Body of pancreas (tissue), 4 donors: ENCODE results near the gene PLD1. TPM values are rescaled to one million over a fixed set of nuclear protein-coding genes. Genes with fewer than 3 reads are reported as not detected.

Source experiments
- ATAC-seq: fragments of 150-250 bp; one replicate; pipeline ENCODE4 v1.9.1; 2016
- DNase-seq, 4 donors: peaks; one replicate each; pipeline ENCODE4 v3.0.0-alpha.2; 2019
- H3K27ac ChIP-seq, 4 donors: fragments of 200-600 bp; sonication (generic); 1 replicate in 3 of 4; 2 replicates in 1 of 4; pipeline versions ENCODE4 v1.5.1 to v1.6.1; 2016 to 2019; ENCODE audit warnings: mild to moderate bottlenecking in 1 of 4, mixed read lengths in 1 of 4, moderate library complexity in 1 of 4
- H3K27me3 ChIP-seq, 2 donors: fragments of 200-600 bp; sonication (generic); one replicate each; pipeline ENCODE4 v1.6.0; 2016; ENCODE audit warnings: mild to moderate bottlenecking in 1 of 2
- H3K36me3 ChIP-seq, 2 donors: fragments of 200-600 bp; sonication (generic); replicated peaks in 1 of 2; 2 replicates each; pipeline ENCODE4 v1.5.1; 2016; ENCODE audit warnings: low read depth in 2 of 2; ENCODE audit not compliant: insufficient read depth in 1 of 2
- H3K4me1 ChIP-seq: fragments of 200-600 bp; sonication (generic); one replicate; pipeline ENCODE4 v1.6.0; 2016
- H3K4me3 ChIP-seq, 2 donors: fragments of 200-600 bp; sonication (generic); 1 replicate in 1 of 2; 2 replicates in 1 of 2; pipeline ENCODE4 v1.5.1; 2016 to 2019
- H3K9me3 ChIP-seq, 3 donors: fragments of 200-600 bp; sonication (generic); 1 replicate in 2 of 3; 2 replicates in 1 of 3; pipeline ENCODE4 v1.5.1; 2016
- POLR2A ChIP-seq, 3 donors: fragments of 450-650 bp; IDR thresholded peaks; one replicate each; pipeline ENCODE4 v1.6.1; 2016; ENCODE audit warnings: antibody characterized with exemption in 3 of 3, mild to moderate bottlenecking in 2 of 3
- WGBS, 2 donors: methylation state at CpG; one replicate each; pipeline ENCODE4 v1.1.5; 2017; 5-methylcytosine and 5-hydroxymethylcytosine counted together
- intact Hi-C: fragments of 100-400 bp; cut with DNase I; formaldehyde crosslinking; loops from one replicate; pipeline ENCODE4 v1.15.1; 2023
- total RNA-seq, 2 donors: library from RNA; depleted of rRNA; stranded (reverse); fragments of >200 nt; gene quantifications; one replicate each; pipeline ENCODE4 v1.1.0, GENCODE V29; 2016
- TF ChIP-seq, protein P1 (sequence below), 7 experiments: fragments of 450-650 bp in 4 of 7; fragments of 200-600 bp in 3 of 7; sonication (generic) in 3 of 7; IDR thresholded peaks; one replicate each; pipeline ENCODE4 v1.5.1; 2016 to 2019; ENCODE audit warnings: antibody characterized with exemption in 7 of 7

PLD1 gene
- total RNA-seq, 2 donors from 2014 or later: 60.4 to 96.2 TPM

- H3K9me3 ChIP-seq: no peaks in the 10 kb centered on the region
- no peaks in the 10 kb centered on the region for H3K4me1 ChIP-seq
- no peaks in the 10 kb centered on the region for H3K27me3 ChIP-seq
- H3K36me3 ChIP-seq: no peaks in the 10 kb centered on the region
- no peak for DNase-seq
- intact Hi-C loops: loop anchor here (10.0 kb wide), 2 partner anchors 377 to 507 kb away; no protein-coding TSS in a partner anchor
- WGBS, 2 donors: 89 to 92% methylated on average over 5 of the region's 5 CpGs
- no peak overlapping the region for H3K27ac ChIP-seq
- ATAC-seq: no peak
- H3K4me3 ChIP-seq: no peak overlapping the region
- TF ChIP-seq, protein P1, sequence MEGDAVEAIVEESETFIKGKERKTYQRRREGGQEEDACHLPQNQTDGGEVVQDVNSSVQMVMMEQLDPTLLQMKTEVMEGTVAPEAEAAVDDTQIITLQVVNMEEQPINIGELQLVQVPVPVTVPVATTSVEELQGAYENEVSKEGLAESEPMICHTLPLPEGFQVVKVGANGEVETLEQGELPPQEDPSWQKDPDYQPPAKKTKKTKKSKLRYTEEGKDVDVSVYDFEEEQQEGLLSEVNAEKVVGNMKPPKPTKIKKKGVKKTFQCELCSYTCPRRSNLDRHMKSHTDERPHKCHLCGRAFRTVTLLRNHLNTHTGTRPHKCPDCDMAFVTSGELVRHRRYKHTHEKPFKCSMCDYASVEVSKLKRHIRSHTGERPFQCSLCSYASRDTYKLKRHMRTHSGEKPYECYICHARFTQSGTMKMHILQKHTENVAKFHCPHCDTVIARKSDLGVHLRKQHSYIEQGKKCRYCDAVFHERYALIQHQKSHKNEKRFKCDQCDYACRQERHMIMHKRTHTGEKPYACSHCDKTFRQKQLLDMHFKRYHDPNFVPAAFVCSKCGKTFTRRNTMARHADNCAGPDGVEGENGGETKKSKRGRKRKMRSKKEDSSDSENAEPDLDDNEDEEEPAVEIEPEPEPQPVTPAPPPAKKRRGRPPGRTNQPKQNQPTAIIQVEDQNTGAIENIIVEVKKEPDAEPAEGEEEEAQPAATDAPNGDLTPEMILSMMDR (IDR thresholded peaks at IDR 0.05): no peak
- TF ChIP-seq POLR2A (IDR thresholded peaks at IDR 0.05): no peak
Measured at GRCh38 chr3:171561596-171562323, 248.5 kb downstream of the PLD1 start.

DNA sequence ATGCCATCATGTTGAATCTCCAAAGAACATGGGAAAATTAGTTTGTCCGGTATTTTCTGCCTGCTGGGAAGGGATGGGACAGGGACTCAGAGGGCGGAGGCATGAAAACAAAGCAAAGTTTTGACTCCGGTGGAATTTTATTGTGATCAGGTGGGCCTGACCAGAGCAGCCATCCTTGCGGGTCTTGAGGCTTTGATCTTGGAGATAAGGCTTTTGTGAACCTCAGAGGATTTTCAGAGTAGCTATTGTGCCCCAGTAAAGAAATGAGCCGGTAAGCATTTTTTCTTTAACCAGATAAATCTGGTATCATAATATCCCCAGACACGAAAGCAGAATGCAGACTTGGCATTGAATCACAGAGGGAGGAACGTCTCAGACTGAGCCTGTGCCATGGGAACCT is 250.7 kb downstream of the PLD1 start:
- DNase-seq (no peak), ATAC-seq (no peak)
- Histone ChIP-seq H3K9me3 (no peaks in the 10 kb centered on the region), H3K36me3 (no peaks in the 10 kb centered on the region), H3K4me1 (no peaks in the 10 kb centered on the region), H3K27me3 (no peaks in the 10 kb centered on the region), H3K27ac (no peak overlapping the region), H3K4me3 (no peak overlapping the region)
- no peak for TF ChIP-seq POLR2A (IDR thresholded peaks at IDR 0.05)
- TF ChIP-seq, protein P1 (IDR thresholded peaks at IDR 0.05): no peak
- intact Hi-C loops: no loop called here
- WGBS, 2 donors: 80 to 82% methylated on average over 7 of the region's 7 CpGs

GRCh38 chr3:171558188-171558696 is 252.0 kb downstream of the PLD1 start:
- intact Hi-C loops: no loop called here
- ATAC-seq: no peak
- Histone ChIP-seq H3K27ac (no peak overlapping the region), H3K9me3 (no peaks in the 10 kb centered on the region), H3K27me3 (no peaks in the 10 kb centered on the region), H3K4me3 (no peak overlapping the region), H3K36me3 (no peaks in the 10 kb centered on the region), H3K4me1 (no peaks in the 10 kb centered on the region)
- no peak for DNase-seq
- no peak for TF ChIP-seq POLR2A (IDR thresholded peaks at IDR 0.05)
- TF ChIP-seq, protein P1 (IDR thresholded peaks at IDR 0.05): no peak
- WGBS, 2 donors: 90 to 92% methylated on average over 3 of the region's 3 CpGs

DNA sequence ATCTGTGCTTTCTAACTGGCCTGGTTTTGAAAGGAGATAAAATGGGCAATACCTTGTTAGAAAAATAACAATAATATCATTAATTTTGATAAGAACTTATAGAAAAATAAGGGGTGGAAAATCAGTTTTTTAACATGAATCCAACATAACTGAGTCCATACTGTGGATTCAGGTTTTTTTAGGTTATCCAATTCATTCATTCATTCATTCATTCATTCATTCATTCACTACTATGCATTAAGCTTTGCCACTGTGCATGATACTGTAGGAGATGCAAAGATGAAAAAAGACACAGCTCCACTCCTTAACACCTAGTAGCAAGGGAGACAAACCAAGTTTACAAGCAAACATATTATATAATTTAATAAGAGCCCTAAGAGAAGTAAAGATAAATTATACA is 253.1 kb downstream of the PLD1 start:
- H3K4me3 ChIP-seq: no peak overlapping the region
- no peaks in the 10 kb centered on the region for H3K27me3 ChIP-seq
- no peaks in the 10 kb centered on the region for H3K9me3 ChIP-seq
- no peaks in the 10 kb centered on the region for H3K4me1 ChIP-seq
- TF ChIP-seq POLR2A (IDR thresholded peaks at IDR 0.05): no peak
- TF ChIP-seq, protein P1 (IDR thresholded peaks at IDR 0.05): no peak
- no peaks in the 10 kb centered on the region for H3K36me3 ChIP-seq
- intact Hi-C loops: no loop called here
- H3K27ac ChIP-seq: no peak overlapping the region
- DNase-seq: no peak
- no peak for ATAC-seq
